Muscle of leg (tissue), 16 donors: ENCODE results near the gene CATSPERE. TPM values are rescaled to one million over a fixed set of nuclear protein-coding genes. Genes with fewer than 3 reads are reported as not detected.

Source experiments
- DNase-seq: peaks from one replicate; pipeline ENCODE4 v3.0.0; 2013
- H3K27ac ChIP-seq: one replicate; pipeline ENCODE4 v1.5.1; 2013; ENCODE audit warnings: mild to moderate bottlenecking, low read length, control low read depth
- H3K27me3 ChIP-seq: one replicate; pipeline ENCODE4 v1.6.1; 2013; ENCODE audit warnings: low read length; ENCODE audit not compliant: control insufficient read depth, insufficient read depth
- H3K36me3 ChIP-seq: one replicate; pipeline ENCODE4 v1.6.1; 2013; ENCODE audit warnings: low read length; ENCODE audit not compliant: control insufficient read depth, insufficient read depth
- H3K4me1 ChIP-seq: one replicate; pipeline ENCODE4 v1.6.1; 2013; ENCODE audit warnings: low read length; ENCODE audit not compliant: control insufficient read depth, insufficient read depth
- H3K4me3 ChIP-seq: one replicate; pipeline ENCODE4 v1.5.1; 2013; ENCODE audit warnings: low read length, control low read depth
- H3K9me3 ChIP-seq: replicated peaks from 2 replicates; pipeline ENCODE4 v1.6.1; 2013; ENCODE audit warnings: low read depth, low read length; ENCODE audit not compliant: control insufficient read depth
- WGBS: methylation state at CpG from one replicate; pipeline ENCODE4 v1.1.5; 2013; ENCODE audit warnings: missing lambda C conversion rate; ENCODE audit not compliant: insufficient coverage; 5-methylcytosine and 5-hydroxymethylcytosine counted together
- long read RNA-seq, 11 donors: transcript quantifications; one replicate each; lab custom pipeline, GENCODE V29; 2026
- polyA plus RNA-seq, 8 donors: library from polyadenylated mRNA; unstranded; fragments of 120-200 nt; gene quantifications; one replicate each; pipeline versions ENCODE4 v1.2.1 to v1.2.3, GENCODE V29; 2013; ENCODE audit warnings: inconsistent platforms in 1 of 8, low replicate concordance in 1 of 8; ENCODE audit not compliant: insufficient read length in 8 of 8, insufficient read depth in 1 of 8
- total RNA-seq: library from RNA; stranded (reverse); fragments of 120-200 nt; gene quantifications from one replicate; pipeline ENCODE4 v1.2.4, GENCODE V29; 2013

The CATSPERE gene
- total RNA-seq (1.1 TPM), polyA plus RNA-seq (1 to 10 TPM in 2 of 8 donors, under 1 TPM in 6; 0.43 to 1.2 (median 0.57) TPM)
- long read RNA-seq, donor 1: 0 reads
- long read RNA-seq, donor 2: 0 reads
- long read RNA-seq, donor 3: 0 reads
- long read RNA-seq, donor 4: 0 reads
- long read RNA-seq, donor 5: 0 reads
- long read RNA-seq, donor 6: 0 reads
- long read RNA-seq, donor 7: 0 reads
- long read RNA-seq, donor 8: 0 reads
- long read RNA-seq, donor 9: 0 reads
- long read RNA-seq, donor 10: 0 reads
- long read RNA-seq, donor 11: 0 reads

GRCh38 chr1:244461245-244462071 is at the start of gene CATSPERE:
TSS of gene CATSPERE (plus strand) at chr1:244461273. CDS start at chr1:244461430, 157 bp downstream.
- Histone ChIP-seq H3K27ac (peak within 1 kb of the TSS; percentile 86), H3K9me3 (no peaks in the 10 kb centered on the region), H3K4me3 (peak within 1 kb of the TSS; percentile 77), H3K27me3 (no peaks in the 10 kb centered on the region), H3K36me3 (no peaks in the 10 kb centered on the region), H3K4me1 (peaks cover 7% of the 10 kb centered on the region)
- 13% methylated on average over 60 of the region's 61 CpGs for WGBS
- DNase-seq: peak; percentile 93

- Histone ChIP-seq H3K4me3 (no peak overlapping the region), H3K27me3 (no peaks in the 10 kb centered on the region), H3K27ac (no peak overlapping the region), H3K4me1 (no peaks in the 10 kb centered on the region), H3K9me3 (no peaks in the 10 kb centered on the region), H3K36me3 (peaks cover 50% of the 10 kb centered on the region)
- DNase-seq: no peak
- WGBS: no CpG with 5 or more reads among the region's 5 CpGs
Measured at GRCh38 chr1:244412176-244412575, 48.9 kb upstream of the CATSPERE start.

- peaks cover 50% of the 10 kb centered on the region for H3K36me3 ChIP-seq
Measured at GRCh38 chr1:244413736-244414135, 47.3 kb upstream of the CATSPERE start.

GRCh38 chr1:244414543-244414942 is 46.5 kb upstream of the CATSPERE start:
- Histone ChIP-seq H3K27me3 (no peaks in the 10 kb centered on the region), H3K4me3 (no peak overlapping the region), H3K36me3 (peaks cover 50% of the 10 kb centered on the region), H3K9me3 (no peaks in the 10 kb centered on the region), H3K27ac (no peak overlapping the region), H3K4me1 (no peaks in the 10 kb centered on the region)
- 83% methylated on average over 1 of the region's 1 CpG for WGBS
- DNase-seq: no peak

More at GRCh38 chr1:244413736-244414135, 47.3 kb upstream of the CATSPERE start:
- Histone ChIP-seq H3K27me3 (no peaks in the 10 kb centered on the region), H3K27ac (no peak overlapping the region), H3K4me3 (no peak overlapping the region), H3K9me3 (no peaks in the 10 kb centered on the region), H3K4me1 (no peaks in the 10 kb centered on the region)
- no peak for DNase-seq
- WGBS: 100% methylated on average over 1 of the region's 3 CpGs

GRCh38 chr1:244419024-244419423 is 42.0 kb upstream of the CATSPERE start:
- no CpG with 5 or more reads among the region's 4 CpGs for WGBS
- Histone ChIP-seq H3K4me1 (no peaks in the 10 kb centered on the region), H3K27me3 (no peaks in the 10 kb centered on the region), H3K9me3 (no peaks in the 10 kb centered on the region), H3K36me3 (peaks cover 33% of the 10 kb centered on the region), H3K4me3 (no peak overlapping the region), H3K27ac (no peak overlapping the region)
- DNase-seq: no peak

- H3K27ac ChIP-seq: no peak overlapping the region
- no peaks in the 10 kb centered on the region for H3K9me3 ChIP-seq
- DNase-seq: no peak
- H3K4me3 ChIP-seq: no peak overlapping the region
- WGBS: no CpG with 5 or more reads among the region's 1 CpG
- H3K4me1 ChIP-seq: no peaks in the 10 kb centered on the region
- peaks cover 9% of the 10 kb centered on the region for H3K36me3 ChIP-seq
- H3K27me3 ChIP-seq: no peaks in the 10 kb centered on the region
Measured at GRCh38 chr1:244422174-244422573, 38.9 kb upstream of the CATSPERE start.

- Histone ChIP-seq H3K9me3 (no peaks in the 10 kb centered on the region), H3K4me1 (no peaks in the 10 kb centered on the region), H3K27ac (no peak overlapping the region), H3K27me3 (no peaks in the 10 kb centered on the region), H3K36me3 (peaks cover 6% of the 10 kb centered on the region), H3K4me3 (no peak overlapping the region)
- DNase-seq: no peak
- 93% methylated on average over 1 of the region's 2 CpGs for WGBS
Measured at GRCh38 chr1:244424649-244425334, 36.3 kb upstream of the CATSPERE start.

- Histone ChIP-seq H3K36me3 (peaks cover 6% of the 10 kb centered on the region), H3K4me3 (no peak overlapping the region), H3K4me1 (no peaks in the 10 kb centered on the region), H3K27me3 (no peaks in the 10 kb centered on the region), H3K9me3 (no peaks in the 10 kb centered on the region), H3K27ac (no peak overlapping the region)
- DNase-seq: no peak
Measured at GRCh38 chr1:244427647-244428046, 33.4 kb upstream of the CATSPERE start.

- no peak overlapping the region for H3K4me3 ChIP-seq
- no peaks in the 10 kb centered on the region for H3K4me1 ChIP-seq
- no peak for DNase-seq
- H3K9me3 ChIP-seq: no peaks in the 10 kb centered on the region
- WGBS: no CpG with 5 or more reads among the region's 3 CpGs
- H3K27ac ChIP-seq: no peak overlapping the region
- peaks cover 6% of the 10 kb centered on the region for H3K36me3 ChIP-seq
- H3K27me3 ChIP-seq: no peaks in the 10 kb centered on the region
Measured at GRCh38 chr1:244429818-244430217, 31.3 kb upstream of the CATSPERE start.

- Histone ChIP-seq H3K4me3 (no peak overlapping the region), H3K36me3 (peaks cover 10% of the 10 kb centered on the region), H3K4me1 (no peaks in the 10 kb centered on the region), H3K27me3 (no peaks in the 10 kb centered on the region), H3K27ac (no peak overlapping the region), H3K9me3 (no peaks in the 10 kb centered on the region)
- DNase-seq: no peak
Measured at GRCh38 chr1:244431166-244431565, 29.9 kb upstream of the CATSPERE start.
